ENCODE measurements around the gene ENDOG. TPM values are rescaled to one million over a fixed set of nuclear protein-coding genes. Genes with fewer than 3 reads are reported as not detected.
A peak's percentile ranks its signal among the peaks of the same experiment; 100 is the strongest.
"Not testable (repeated sequence)": the region's sequence is repeated elsewhere in the genome, so short reads cannot be mapped to it uniquely, and the experiment has no call there.

The ENDOG gene
- polyA plus RNA-seq (ENCODE audit: insufficient read length in 4 of 4) = 10 to 100 TPM in 1 of 4 donors, 1 to 10 TPM in 3; 4.5 to 16.8 (median 7.3) TPM

DNA sequence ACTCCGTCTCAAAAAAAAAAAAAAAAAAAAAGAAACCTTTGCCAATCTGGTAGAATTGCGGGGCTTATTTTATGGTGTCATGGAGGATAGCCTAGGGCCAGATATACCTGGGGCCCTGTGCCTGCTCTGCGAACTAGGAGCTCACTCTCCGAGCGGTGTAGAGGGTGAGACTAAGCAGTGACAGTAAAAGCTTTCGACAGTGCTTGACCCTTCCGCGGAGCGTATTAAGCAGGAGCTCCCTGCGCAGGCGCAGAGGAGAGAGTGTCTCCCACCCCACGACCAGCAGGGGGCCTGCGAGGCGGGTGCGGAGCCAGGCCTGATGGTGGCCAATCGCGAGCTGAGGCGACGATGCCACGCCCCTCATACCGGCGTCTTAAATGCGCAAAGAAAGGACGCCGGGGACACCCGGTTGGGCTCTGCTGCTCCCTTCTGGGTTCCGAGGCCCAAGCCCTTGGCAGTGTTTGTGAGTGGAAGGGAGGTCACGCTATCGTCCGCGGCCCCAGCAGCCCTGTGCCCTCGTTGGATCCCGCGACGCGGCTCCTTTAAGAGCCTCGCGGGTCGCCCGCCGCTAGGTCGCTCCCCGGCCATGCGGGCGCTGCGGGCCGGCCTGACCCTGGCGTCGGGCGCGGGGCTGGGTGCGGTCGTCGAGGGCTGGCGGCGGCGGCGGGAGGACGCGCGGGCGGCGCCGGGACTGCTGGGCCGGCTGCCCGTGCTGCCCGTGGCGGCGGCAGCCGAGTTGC, at the start of gene ENDOG:
TSS of gene ENDOG (plus strand) at position 402 of the 740 bp plus-strand sequence. CDS start at position 587, 185 bp downstream.
- DNase-seq (ENCODE audit: low read depth in 4 of 4, low spot score in 3 of 4) = peak; percentile 93 to 96 (median 94)

GRCh38 chr9:128768606-128769005, 49.7 kb upstream of the ENDOG start:
- DNase-seq (ENCODE audit: low read depth in 4 of 4, low spot score in 3 of 4) = no peak

DNA sequence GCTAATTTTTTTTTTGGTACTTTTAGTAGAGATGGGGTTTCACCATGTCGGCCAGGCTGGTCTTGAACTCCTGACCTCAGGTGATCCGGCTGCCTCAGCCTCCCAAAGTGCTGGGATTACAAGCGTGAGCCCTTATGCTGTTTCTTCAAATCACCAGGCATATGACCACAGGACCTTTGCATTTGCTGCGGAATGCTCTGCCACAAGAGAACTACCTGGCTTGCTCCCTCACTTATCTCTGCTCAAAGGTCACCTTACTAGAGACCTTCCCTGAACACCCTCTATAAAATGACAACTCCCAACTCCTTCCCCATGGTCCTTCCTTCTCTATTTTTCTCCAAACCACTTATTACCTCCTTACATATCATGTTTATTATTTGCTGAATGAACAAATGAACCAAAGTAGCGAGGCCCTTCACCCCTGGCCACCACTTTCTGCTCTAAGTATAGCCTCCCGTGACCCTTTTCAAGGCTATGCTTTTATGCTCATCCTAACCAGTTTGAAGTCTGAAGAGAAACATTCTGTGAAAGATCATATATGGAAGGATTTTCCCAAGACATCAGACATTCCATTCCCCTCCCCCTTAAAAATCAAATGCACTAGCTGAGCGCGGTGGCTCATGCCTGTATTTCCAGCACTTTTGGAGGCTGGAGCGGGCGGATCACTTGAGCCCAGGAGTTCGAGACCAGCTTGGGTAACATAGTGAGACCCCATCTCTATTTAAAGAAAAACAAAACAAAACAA, 47.8 kb upstream of the ENDOG start:
- no peak for DNase-seq (ENCODE audit: low read depth in 4 of 4, low spot score in 3 of 4)

- DNase-seq (ENCODE audit: low read depth in 4 of 4, low spot score in 3 of 4) = no peak
Observed at GRCh38 chr9:128771094-128771721, 47.1 kb upstream of the ENDOG start.

DNA sequence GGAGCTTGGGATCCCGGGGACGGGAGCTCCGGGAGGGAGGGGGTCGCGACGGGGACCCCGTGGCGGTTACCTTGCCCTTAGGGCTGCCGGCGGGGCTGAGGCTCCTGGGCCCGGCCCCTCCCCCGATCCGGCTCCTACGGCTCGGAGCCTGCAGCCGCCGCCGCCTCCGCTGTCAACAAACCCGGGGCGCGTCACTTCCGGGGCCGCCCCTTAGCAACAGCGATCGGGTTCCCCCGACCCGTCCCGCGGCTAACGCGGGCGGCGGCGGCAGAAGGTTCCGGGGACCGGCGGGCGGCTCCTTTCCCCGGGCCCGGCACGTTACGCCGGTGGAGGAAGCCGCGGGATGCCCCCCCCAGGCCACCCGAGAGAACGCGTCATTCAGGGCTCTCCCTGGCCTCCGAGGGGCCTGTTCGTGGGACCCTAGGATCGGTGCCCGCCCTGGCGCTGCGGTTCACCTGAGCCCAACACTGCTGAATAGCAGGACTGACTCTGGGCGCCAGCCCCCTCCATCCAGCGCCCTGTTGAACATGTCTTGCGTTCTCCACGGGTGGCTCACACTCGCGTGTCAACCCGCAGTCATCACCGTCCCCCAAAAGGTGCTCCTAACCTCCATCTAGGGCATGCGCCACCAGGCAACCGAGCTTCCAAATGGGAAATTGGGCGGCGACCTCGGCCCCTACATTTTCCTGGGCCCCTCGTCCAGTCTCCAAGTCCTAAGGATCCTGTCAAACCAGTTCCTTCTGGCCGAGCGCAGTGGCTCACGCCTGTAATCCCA, 46.4 kb upstream of the ENDOG start, which contains the start of gene ZER1:
TSS of gene ZER1 (minus strand) at position 183 of the 775 bp plus-strand sequence. CDS start 16,362 bp downstream, outside the sequence.
- peak in 3 of 4 donors; percentile 74 to 80 (median 75) for DNase-seq (ENCODE audit: low read depth in 4 of 4, low spot score in 3 of 4)

- DNase-seq (ENCODE audit: low read depth in 4 of 4, low spot score in 3 of 4) = no peak
Observed at GRCh38 chr9:128773049-128773448, 45.3 kb upstream of the ENDOG start.

DNA sequence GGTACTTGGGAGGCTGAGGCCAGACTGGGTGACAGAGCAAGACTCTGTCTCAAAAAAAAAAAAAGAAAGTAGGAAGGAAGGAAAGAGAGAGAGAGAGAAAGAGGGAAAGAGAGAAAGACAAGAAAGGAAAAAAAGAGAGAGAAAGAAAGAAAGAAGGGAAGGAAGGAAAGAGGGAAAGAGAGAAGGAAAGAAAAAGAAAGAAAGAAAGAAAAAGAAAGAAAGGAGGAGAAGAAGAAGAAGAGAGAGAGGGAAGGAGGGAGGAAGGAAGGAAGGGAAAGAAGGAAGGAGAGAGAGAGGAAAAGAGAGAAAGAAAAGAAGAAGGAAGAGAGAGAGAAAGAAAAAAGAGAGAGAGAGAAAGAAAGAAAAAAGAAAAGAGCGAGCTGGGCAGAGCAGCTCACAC, 43.5 kb upstream of the ENDOG start:
- DNase-seq (ENCODE audit: low read depth in 4 of 4, low spot score in 3 of 4) = no peak

- DNase-seq (ENCODE audit: low read depth in 4 of 4, low spot score in 3 of 4) = not testable (repeated sequence)
Observed at GRCh38 chr9:128780093-128780492, 38.2 kb upstream of the ENDOG start.

DNA sequence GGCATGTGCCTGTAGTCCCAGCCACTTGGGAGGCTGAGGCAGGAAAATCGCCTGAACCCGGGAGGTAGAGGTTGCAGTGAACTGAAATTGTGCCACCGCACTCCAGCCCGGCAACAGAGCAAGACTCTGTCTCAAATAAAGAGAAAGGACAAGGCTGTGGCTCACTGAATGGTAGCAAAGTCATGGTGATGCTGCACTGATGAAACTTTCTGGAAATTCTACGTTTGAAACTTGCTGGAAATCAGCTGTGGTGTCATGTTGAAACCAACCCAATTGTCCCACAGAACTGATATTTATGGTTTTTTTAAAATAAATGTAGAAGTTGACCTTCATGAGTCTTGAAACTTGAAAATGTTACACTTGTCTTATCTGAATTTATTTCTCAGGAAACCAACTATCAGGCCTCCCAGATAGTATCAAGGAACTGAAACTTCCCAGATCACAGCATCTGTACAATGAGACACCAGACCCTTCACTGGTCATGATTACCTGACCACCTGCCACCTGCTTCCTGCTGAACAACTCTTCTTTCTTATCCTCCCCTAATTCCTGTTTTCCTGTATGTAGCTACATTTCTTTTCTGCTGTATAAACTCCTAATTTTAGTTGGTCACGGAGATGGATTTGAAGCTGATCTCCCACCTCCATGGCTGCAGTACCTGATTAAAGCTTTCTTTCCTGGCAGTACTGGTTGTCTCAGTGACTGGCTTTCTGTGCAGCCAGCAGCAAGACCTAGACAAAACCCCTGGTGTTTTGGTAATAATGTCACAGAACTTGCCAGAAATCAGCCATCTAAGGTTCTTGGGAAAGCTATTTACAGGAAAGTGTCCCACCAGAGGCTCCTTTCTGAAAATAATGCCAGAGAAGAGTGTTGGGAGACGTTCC, 36.9 kb upstream of the ENDOG start:
- no peak for DNase-seq (ENCODE audit: low read depth in 4 of 4, low spot score in 3 of 4)

GRCh38 chr9:128782669-128783068, 35.6 kb upstream of the ENDOG start:
- DNase-seq (ENCODE audit: low read depth in 4 of 4, low spot score in 3 of 4) = no peak

- no peak for DNase-seq (ENCODE audit: low read depth in 4 of 4, low spot score in 3 of 4)
Observed at GRCh38 chr9:128785427-128785826, 32.9 kb upstream of the ENDOG start.

DNA sequence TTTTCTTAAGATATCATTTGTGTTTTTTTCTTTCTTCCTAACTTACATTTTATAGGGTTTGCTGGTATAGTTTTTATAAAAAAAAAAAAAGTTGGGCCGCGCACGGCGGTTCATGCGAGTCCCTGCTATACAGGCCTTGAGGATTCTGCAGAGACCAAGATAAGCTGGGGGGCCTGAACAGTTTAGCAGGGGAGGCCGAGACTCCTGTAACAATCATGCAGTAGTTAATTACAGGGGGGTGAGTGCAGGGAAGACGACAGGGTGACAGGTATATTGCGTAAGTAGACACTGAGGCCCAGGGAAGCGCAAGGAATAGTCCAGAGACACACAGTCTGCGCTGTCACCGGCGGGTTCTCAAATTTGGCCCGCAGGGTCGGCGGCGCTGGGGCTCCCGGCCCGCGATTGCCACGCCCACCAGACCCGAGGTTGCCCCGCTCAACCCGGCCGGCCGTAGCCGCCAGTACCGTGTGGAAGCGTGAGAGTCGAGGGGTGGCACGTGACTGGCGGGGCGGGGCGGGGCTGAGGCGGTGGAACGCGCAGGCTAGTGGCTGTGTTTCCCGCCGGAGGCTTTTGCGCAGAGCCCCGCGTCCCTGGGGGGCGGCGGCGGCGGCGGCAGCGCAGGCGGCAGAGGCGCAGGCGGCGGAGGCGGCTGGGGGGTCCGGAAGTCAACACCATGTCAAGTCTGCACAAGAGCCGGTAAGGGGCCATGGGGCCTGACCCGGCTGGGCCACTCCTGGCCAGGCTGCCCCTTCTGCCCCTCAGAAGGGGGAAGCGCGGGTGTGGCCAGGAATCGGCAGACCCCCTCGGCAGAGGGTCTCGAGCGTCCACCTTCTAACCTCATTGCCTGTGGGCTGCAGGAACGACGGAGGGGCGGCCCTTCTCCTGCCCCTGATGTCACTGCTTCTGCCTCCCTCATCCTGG, 31.4 kb upstream of the ENDOG start, which contains the start of gene TBC1D13:
TSS of gene TBC1D13 (plus strand) at position 573 of the 921 bp plus-strand sequence. CDS start at position 674, 101 bp downstream.
- peak in 1 of 4 donors; percentile 52 for DNase-seq (ENCODE audit: low read depth in 4 of 4, low spot score in 3 of 4)

GRCh38 chr9:128787659-128788058, 30.6 kb upstream of the ENDOG start:
- DNase-seq (ENCODE audit: low read depth in 4 of 4, low spot score in 3 of 4) = no peak

GRCh38 chr9:128788445-128788844, 29.9 kb upstream of the ENDOG start:
- no peak for DNase-seq (ENCODE audit: low read depth in 4 of 4, low spot score in 3 of 4)

- no peak for DNase-seq (ENCODE audit: low read depth in 4 of 4, low spot score in 3 of 4)
Observed at GRCh38 chr9:128790536-128790935, 27.8 kb upstream of the ENDOG start.

DNA sequence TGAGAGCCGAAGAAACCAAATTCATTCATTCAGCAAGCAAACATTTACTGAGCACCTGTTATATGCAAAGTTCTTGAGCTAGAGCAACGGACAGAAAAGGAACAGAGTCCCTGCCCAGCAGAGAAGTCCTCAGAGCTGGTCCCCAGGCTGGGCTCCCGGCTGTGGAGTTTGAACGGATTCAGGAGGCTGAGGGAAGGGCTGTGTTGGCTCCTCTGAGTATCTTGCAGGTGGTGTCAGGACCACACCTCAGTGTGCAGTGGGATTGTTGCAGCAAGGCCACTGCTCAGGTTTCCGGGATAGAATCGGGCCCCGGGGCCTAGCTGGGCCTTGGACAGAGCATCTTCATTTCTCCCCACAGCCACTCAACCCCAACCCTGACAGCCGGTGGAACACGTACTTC, 26.2 kb upstream of the ENDOG start:
- no peak for DNase-seq (ENCODE audit: low read depth in 4 of 4, low spot score in 3 of 4)

- DNase-seq (ENCODE audit: low read depth in 4 of 4, low spot score in 3 of 4) = no peak
Observed at GRCh38 chr9:128792978-128793686, 25.2 kb upstream of the ENDOG start.

- not testable (repeated sequence) for DNase-seq (ENCODE audit: low read depth in 4 of 4, low spot score in 3 of 4)
Observed at GRCh38 chr9:128794961-128795360, 23.3 kb upstream of the ENDOG start.

Measured in left renal pelvis (tissue), 4 donors.